ENCODE measurements around the gene MIOX.

The MIOX gene

DNA sequence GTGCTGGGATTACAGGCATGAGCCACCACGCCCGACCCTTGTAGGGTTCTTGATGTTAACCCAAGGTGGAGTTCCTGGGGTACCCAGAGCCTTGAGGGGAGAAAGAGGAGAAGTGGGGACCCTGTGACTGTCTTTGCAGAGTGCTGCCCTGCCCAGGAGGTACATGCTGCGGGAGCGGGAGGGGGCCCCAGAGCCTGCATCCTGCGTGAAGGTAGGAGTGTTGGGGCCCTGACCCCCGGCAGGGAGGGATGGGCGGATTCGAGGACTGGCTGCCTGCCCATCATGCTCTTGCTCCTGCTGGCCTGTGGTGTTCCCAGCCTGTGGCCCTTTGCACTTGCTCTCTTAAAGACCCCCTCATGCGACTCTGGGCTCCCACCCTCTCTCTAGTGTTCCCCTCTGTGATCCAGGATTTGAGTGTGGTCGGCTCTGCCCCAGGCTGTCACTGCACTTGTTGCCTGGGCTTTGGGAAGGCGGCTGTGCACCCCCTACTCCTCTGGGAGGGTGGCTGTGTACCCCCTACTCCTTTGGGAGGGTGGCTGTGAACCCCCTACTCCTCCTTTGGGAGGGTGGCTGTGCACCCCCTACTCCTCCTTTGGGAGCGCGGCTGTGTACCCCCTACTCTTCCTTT is 34.3 kb downstream of the MIOX start:
- DNase-seq, result no peak

DNA sequence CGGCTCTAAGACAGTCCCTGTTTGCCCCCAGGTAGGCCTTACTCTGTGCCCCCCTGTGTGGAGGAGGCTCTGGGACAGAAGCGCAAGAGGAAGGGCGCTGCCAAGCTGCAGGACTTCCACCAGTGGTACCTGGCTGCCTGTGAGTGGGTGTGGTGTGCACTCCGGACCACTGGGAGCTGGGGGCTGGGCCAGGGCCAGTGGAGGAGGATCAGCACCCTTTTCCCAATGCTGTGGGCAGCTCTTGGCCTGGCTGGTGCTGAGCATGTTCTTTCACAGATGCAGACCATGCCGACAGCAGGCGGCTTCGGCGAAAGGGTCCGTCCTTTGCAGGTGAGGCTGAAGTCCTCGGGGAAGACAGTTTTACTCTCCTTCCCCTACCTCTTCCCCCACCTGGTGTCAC is 35.1 kb downstream of the MIOX start:
- peak; percentile 48 for DNase-seq

DNA sequence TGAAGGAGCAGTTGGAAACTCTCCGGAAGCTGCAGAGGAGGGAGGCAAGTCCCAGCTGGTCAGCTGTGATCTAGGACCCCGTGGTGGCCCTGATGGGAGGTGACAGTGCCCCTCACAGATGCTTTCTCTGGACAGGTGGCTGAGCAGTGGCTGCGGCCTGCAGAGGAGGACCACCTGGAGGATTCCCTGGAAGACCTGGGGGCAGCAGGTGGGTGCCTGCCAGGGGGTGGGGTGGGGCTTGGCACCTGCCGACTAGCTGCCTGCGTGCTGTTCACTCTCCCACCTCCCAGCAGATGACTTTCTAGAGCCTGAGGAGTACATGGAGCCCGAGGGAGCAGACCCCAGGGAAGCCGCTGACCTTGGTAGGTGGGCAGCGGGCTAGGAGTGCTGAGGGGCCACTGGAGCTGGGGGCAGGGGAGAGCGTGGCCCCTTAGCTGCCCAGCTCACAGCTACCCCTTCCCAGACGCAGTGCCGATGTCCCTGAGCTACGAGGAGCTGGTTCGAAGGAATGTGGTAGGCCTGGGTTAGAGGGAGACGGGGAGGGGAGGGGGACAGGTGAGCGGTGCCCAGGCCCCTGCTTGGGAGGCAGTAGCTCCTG is 35.6 kb downstream of the MIOX start:
- peak; percentile 47 for DNase-seq

DNA sequence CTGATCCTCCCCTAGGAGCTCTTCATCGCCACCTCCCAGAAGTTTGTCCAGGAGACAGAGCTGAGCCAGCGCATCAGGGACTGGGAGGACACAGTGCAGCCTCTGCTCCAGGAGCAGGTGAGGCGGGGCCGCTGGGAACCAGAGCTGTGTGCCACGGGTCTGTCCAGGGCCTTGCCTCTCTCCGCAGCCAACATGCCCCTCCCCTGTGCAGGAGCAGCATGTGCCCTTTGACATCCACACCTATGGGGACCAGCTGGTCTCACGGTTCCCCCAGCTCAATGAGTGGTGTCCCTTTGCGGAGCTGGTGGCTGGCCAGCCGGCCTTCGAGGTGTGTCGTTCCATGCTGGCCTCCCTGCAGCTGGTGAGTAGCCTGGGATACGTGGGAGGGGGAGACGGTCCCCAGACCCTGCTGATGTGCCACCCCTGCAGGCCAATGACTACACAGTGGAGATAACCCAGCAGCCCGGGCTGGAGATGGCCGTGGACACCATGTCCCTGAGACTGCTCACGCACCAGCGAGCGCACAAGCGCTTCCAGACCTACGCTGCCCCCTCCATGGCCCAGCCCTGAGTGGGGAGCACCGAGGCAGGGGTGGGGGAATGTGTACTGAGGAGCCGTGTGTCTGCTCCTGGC is 36.3 kb downstream of the MIOX start:
- DNase-seq, result peak; percentile 46

DNA sequence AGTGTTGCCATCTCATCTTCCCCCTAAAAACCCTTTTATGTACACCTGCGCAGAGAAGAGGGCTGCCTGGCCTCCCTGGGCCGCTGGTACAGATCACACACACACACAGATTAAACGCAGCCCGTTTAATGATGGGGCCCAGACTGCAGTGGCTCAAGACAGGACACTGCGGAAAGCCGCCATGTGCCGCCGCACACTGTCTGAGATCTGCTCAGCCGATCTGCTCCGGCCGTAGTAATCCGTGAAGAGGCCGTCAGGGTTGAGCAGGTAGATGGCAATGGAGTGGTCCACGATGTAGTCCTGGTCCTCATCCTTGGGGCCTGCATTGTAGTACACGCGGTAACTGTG is 36.8 kb downstream of the MIOX start:
- no peak for DNase-seq

DNA sequence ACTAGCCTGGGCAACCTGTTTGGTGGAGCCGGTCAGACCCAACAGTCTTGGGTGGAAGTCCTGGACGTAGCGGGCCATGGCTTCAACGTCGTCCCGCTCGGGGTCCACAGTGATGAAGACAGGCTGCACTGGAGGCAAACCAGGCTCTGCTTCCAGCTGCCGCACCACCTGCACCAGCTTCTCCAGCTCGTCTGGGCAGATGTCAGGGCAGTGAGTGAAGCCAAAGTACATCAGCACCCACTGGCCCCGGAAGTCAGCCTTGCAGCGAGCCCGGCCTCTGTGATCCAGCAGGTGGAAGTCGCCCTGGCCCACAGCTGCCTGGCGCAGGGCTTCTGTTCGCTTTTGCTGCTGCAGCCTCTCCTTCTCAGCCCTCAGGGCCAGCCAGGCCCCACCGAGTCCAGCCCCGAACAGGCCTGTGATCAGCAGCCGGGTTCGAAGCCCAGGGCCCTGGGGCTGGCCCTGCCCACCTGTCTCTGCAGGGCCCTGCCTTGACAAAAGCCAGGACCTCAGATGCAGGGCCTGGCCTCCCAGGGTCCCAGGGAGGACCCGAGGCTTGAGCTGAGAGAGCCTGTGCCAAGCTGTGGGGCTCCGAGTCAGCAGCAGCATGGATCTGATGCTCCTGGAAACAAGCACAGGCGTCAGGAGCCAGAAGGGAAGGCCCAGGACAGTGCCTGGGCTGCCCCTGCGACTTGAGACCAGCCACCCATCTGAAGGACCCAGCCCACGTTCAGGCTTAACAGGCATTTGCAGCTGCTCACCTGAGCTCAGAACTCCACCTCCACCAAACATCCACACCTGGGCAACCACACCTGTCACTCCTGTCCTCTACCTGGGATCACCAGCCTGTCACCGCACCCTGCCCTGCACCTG is 37.4 kb downstream of the MIOX start:
- peak; percentile 70 for DNase-seq

DNA sequence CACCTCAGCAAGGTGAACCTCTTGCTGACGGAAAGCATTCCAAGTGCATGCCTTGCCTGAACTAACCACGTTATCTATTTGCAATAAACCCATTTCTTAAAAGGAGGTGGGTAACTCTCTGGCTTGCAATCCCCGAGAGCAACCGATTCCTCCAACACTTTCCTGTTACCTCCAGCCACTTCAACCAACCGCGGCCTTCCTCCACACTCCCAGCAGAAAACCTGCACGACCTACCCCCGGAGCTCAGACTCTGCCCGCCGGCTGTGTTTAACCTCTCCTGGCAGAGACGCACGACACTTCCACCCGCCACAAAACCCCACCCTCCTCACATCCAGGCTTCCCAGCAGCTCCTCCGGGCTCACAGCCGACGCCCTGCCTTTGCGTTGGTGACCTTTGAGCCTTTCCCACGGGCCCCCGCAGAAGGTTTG is 38.0 kb downstream of the MIOX start:
- peak; percentile 63 for DNase-seq

DNA sequence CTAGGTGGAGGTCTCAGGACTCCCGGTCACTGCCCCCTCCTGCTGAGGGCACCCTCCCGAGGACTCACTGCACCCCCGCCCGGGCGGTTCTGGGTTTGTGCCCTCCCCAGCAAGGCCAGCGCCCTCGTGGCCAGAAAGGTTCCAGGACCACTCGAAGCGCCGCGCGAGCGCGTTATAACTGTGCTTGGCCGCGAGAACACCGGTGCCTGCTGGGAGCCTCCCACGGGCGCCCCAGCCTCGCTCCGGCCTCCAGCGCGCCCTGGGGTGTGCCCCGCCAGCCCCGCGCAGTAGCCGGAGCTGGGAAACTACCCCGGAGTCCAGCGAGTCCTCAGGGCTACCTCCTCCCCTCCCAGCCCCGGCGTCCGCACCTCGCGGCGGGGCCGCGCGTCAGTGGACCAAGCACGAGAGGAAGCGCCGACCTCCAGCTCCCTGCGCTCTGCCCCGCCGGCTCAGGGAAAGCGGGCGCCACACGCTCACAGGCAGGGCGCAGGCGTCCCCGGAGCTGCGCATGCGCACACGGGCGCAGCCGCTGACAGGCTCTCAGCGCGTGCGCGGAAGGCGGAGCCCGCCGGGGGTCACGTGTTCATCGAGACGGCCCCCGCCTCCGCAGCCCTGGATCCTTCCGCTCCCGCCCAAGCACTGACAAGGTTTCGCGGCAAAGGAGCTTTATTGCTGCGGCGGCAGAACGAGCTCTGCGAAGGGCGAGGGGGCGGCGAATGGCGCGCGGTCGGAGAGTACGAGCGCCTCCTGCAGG is 38.6 kb downstream of the MIOX start, which contains the start of gene SCO2:
TSS of gene SCO2 (minus strand) at position 495 of the 754 bp plus-strand sequence. CDS start 1,187 bp downstream, outside the sequence.
- peak; percentile 98 for DNase-seq

DNA sequence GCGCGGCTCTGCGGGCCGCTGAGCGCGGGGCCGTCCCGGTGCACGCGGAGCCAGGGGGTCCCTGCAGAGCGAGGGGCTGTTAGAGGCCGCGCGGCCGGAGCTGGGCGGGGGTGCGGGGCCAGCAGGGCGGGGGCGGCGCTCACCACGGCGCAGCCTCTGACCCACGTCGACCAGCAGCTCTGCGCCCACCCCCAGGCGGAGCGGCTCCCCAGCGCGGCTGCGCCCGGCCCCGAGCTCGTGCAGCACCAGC is 39.1 kb downstream of the MIOX start:
- no peak for DNase-seq

DNA sequence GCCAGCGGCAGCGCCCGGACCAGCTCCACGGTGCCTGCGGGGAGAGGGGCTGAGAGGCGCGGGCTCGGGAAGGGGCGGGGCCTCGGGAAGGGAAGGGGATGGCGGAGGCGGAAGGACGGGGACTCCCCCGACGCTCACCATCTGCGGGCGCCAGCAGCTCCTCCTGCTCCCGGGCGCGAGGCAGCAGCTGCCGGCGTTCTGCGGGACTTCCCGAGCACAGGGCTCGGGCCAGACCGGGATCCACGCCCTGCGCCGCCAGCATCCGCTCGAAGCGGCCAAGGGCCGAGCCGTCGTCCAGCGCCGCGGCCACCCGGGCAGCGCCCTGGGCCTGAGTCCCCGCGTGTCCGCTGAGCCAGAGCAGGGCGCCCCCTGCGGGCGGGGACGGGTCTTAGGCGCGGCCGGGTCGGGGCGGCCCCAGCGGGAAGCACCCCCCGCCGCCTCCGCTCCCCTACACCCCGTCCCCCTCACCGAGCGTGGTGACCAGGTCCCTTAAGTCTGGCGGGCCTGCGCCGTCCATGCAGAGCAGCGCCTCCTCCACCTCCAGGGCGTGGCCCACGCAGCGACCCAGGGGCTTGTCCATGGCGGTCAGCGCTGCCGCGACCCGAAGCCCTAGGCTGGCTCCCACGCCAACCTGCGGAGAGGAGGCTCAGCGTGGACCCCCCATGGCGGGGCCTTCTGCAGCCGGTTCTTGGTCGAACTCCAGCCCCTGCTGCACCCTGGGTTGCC is 39.6 kb downstream of the MIOX start:
- DNase-seq, result peak; percentile 84

DNA sequence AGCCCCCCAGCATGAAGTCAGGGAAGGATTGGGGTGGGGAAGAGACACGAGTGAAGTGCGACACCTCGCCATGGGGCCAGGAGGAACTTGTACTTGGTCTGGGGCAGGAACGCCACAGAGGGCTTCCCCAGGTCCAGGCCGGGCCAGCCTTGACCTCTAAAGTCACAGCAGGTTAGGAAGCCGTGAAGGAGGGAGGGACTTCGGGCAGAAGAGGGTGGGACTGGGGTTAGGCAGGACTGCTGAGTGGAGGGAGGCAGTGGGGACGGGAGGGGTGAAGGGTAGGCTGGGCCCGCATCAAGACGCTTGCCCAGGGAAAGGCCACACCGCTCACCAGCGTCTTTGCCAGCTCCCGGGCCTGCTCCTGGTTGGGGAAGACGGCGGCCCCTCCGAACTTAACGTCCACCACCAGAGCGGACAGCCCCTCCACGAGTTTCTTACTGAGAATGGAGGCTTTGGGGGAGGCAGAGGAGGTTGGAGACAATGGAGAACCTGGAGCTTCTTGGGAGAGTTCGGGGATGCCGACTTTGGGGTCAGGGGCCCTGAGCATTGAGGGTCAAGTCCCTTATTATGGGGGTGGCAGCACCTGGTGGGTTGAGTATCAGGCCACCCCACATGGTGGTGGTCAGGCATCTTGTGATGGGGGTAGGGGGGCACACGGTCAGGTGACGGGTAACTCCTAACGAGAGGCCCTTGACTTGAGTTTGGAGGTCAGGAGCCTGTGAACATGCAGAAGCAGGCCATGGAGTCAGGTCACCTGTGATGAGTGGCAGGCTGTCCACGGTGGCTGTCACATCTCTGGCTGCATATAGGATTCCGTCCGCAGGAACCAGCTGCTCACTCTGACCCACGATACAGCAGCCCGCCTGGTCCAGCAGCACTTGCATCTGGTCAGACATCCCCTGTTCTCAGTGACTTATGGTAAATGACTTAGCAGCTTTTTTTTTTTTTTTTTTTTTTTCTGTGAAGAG is 40.5 kb downstream of the MIOX start:
- peak; percentile 89 for DNase-seq

DNA sequence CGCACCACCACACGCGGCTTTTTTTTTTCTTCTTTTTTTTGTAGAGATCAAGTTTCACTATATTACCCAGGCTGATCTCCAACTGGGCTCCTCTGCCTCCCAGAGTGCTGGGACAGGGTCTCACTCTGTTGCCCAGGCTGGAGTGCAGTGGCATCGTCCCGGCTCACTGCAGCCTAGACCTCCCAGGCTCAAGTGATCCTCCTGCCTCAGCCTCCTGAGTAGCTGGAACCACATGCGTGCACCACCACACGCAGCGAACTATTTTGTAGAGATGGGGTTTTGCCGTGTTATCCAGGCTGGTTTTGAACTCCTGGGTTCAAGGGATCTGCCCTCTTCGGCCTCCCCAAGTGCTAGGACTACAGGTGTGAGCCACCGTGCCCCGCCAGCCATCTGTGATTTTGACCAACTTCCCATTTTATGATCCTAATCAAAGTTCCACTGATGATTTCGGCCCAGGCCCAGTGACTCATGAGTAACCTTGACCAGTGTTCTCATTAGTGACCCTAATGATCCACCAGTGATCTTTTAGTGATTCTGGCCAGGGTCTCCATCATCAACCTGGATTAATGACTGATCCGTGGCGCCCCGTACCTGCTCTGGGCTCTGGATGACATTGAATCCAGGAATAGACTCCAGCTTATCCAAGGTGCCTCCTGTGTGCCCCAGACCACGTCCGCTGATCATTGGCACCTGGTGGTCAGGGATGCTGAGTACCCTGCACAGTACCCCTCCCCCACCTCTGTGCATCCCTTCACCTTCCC is 41.4 kb downstream of the MIOX start:
- peak; percentile 44 for DNase-seq

DNA sequence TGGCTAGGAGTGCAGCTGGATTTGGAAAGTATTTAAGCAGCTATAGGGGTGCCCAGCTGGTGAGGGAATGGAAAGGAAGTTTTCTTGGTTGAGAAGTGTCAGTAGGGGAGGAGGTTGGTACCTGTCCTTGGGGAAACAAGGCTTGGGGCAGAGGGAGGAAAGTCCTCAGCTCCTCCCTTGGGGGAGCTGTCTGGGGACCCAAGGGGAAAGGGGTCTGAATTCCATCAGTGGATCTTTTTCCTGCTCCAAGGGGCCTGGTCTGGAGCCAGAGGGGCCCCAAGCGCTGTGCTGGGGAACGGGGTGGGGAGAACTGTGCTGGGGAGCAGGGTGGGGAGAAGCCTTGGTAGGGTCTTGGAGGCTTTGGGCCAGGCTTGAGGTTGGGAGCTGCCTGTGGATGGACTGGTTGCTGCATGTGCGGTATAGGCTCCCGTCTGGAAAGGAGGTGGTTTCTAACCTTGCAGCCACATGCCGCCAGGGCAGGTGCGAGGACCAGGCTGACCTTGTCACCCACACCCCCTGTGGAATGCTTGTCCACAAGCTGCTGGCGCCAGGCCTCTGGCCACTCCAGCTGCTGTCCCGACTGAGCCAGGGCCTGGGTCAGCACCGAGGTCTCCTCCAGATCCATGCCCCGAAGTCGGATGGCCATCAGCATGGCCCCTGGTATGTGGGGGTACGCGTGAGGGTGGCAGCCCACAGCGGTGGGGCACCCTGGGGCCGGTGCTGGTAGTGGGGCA is 42.2 kb downstream of the MIOX start:
- peak; percentile 46 for DNase-seq

DNA sequence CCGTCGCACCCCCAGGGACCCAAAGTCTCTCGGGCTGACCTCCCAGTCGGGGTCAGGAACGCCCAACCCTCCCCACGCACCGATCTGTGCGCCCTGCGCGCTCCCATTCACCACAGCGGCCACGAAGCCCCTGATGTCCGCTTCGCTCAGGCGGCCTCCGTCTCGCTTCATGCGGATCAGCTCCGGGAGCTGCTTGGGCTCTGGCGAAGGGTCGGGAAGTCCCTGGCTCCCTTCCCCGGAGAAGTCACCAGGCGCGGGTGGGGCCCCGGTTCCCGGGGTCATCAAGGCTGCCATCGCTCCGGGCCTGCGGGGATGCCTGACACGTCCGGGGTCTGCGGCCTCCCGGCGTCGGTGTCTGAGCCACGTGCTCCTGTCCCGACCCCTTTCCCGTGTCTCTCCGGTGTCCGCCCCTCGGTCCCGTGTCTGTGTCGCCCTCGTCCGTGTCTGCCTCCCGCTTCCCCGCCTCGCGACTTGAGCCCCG is 42.8 kb downstream of the MIOX start:
- DNase-seq, result peak; percentile 59

DNA sequence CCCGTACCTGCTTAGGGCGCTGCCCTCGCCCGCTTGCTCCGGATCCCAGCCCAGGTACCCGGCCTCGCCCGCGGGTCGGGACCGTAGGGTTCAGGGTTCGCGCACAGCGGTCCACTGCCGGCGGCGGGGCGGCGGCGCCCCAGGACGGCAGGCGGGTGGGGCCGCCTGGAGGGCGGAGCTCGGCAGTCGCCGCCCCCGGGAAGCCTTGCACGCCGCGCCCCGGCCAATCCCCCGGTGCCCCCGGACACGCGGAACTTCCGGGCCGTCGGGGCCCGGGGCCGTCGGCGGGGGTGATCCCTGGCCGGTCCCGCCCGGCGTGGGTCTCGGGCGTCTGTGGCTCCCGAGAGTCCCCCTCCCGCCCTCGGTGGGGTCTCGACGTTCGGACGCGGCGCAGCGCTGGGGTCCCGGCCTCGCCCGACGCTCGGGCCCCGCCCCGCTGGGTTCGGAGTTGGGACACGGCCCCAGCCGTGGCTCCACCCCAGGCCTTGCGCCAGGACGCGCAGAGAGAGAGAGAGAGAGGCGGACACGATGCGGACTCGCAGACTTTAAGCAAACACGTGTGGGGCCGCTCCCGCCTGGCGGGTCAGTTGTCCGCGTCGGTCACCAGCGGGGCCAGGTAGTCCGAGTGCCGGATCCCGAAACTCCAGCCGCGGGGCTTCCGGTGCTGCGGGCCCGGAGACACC is 43.4 kb downstream of the MIOX start, which contains the start of gene TYMP:
TSS of gene TYMP (minus strand) at position 116 of the 683 bp plus-strand sequence. CDS start 303 bp downstream, outside the sequence.
- peak; percentile 62 for DNase-seq

DNA sequence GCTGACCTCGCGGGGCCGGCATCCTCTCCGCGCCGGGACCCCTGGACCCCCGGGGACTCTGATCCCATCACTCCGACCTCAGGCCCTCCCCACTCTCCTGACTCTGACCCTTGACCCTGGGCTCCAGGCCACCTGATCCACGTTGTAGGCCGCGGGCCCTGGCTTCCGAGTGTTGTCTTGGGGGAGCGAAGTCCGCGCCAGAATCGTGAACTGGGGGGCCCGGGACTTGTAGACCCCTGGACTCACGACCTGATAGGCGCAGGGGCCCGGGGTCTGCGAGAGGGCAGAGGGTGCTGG is 43.9 kb downstream of the MIOX start:
- no peak for DNase-seq

DNA sequence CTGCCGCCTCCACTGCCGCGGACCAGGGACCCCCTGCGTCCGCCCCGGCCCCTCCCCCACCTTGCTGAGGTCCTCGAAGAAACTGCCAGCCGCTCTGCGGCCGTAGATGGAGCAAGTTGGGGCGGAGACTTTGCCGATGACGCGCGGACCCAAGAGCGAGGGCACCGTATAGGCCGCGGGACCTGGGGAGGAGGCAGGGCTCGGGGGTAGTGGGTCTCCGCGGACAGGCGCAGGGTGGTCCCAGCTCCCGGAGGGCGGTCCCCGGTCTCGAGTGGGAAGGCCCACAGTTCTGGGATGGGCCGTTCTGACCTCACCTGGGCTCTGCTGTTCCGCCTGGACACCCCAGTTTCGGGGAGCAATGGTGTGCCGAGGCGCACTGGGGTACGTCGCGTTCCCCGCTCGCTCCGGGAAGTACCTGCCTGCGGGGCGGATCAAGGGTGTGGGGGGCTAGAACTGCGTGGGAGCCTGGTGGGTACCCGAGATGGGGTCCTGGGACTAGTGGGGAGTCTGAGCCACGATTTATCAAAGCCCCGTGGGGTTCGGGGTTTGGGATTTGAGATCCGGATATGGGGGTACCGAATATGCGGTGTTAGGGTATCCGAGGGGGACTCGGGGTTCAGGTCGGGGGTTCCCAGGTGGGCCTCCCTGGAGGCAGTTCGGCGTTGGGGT is 44.4 kb downstream of the MIOX start:
- peak; percentile 89 for DNase-seq

DNA sequence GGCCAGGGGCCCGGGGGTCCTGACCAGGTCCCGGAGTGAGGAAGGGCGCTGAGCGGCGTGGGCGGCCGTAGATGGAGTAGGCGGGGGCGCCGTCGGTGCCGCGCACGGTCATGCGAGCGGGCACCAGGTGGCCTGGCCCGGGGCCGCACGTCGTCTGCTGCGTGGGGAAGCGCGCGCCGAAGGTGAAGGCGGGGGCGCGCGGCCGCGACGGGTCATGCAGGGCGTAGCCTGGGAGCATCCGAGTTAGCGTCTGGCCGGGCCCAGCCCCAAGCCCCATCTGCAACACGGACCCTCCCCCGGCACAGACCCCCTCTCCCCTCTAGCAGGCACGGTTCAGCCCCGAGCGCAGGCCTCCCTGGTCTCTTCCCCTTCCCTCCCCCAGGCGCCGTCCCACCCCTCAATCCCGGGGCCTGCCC is 44.9 kb downstream of the MIOX start:
- peak; percentile 67 for DNase-seq

Measured in islet precursor cell (in vitro differentiated cells).